ENCODE data around the gene SRP54. TPM values are rescaled to one million over a fixed set of nuclear protein-coding genes. Genes with fewer than 3 reads are reported as not detected.

Gene SRP54
- total RNA-seq (2022; extraction: Qiagen RNA extraction; ENCODE audit: low read depth) = 54.6 to 68.0 TPM (median 56.3 TPM) in 5 replicates

GRCh38 chr14:34982421-34983147, at the start of gene SRP54:
TSS of gene SRP54 (plus strand) at chr14:34982992. CDS start at chr14:34996710, 13,718 bp downstream.

GRCh38 chr14:35046048-35046750, 63.4 kb downstream of the SRP54 start, which contains the start of gene FAM177A1:
TSS of gene FAM177A1 (plus strand) at chr14:35046272. CDS start at chr14:35046464, 192 bp downstream.

Other genes starting within 250 kb of the SRP54 start
- 19.2 to 39.4 TPM (median 27.8 TPM) in 5 replicates for gene BAZ1A, start 107.6 kb upstream of the SRP54 start, total RNA-seq (2022; extraction: Qiagen RNA extraction; ENCODE audit: low read depth)
- gene FAM177A1, start 63.3 kb downstream of the SRP54 start, total RNA-seq (2022; extraction: Qiagen RNA extraction; ENCODE audit: low read depth) = 83.6 to 95.2 TPM (median 88.8 TPM) in 5 replicates
- gene PPP2R3C, start 139.0 kb downstream of the SRP54 start, total RNA-seq (2022; extraction: Qiagen RNA extraction; ENCODE audit: low read depth) = 14.3 to 29.9 TPM (median 26.6 TPM) in 5 replicates
- gene PRORP, start 139.6 kb downstream of the SRP54 start, total RNA-seq (2022; extraction: Qiagen RNA extraction; ENCODE audit: low read depth) = 30.2 to 39.0 TPM (median 33.0 TPM) in 5 replicates

All from A549 treated with RU486 at 1 μM for 4 hours (cell line).